GM18909 (cell line): Measurements from ENCODE around the gene GATB.

Source experiments
- ATAC-seq: cut with Tn5 transposase; IDR thresholded peaks from one replicate; pipeline ENCODE4 v1.9.1; 2021; ENCODE audit warnings: mild to moderate bottlenecking; ENCODE audit not compliant: unreplicated experiment, poor library complexity

GATB gene

DNA sequence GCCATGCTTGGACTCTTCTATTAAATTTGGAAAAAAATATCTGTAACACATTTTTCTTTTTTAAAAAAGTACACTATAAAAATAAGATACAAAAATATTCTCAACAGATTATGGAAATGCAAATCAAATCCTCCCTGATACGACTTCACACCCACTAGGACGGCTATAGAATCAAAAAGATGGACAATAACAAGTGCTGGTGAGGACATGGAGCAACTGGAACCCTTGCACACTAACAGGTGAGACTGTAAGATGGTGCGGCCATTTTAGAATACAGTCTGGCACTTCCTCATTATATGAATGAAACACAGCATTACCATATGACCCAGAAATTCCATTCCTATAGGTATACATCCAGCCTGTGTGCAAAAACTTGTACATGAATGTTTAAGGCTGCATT, 83.6 kb downstream of the GATB start:
- no peak for ATAC-seq

DNA sequence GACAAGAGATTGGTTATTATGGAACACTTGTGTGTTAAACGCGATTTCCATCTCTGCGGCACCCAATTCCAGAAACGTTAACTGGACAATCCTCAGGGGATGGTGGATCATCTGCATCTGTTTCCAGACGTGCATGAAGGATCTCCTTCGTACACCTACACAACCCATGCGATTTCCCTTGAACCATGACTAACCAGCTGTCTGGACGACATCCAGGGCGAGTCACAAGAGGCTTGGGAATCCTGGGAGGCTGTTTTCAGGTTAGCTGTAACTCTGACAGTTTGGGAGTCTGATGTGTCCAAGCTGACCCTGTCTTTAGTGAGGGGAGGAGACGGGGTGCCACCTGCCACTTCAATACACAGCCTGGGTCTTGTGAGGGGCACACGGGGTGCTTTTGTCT, 84.5 kb downstream of the GATB start:
- ATAC-seq, result no peak

DNA sequence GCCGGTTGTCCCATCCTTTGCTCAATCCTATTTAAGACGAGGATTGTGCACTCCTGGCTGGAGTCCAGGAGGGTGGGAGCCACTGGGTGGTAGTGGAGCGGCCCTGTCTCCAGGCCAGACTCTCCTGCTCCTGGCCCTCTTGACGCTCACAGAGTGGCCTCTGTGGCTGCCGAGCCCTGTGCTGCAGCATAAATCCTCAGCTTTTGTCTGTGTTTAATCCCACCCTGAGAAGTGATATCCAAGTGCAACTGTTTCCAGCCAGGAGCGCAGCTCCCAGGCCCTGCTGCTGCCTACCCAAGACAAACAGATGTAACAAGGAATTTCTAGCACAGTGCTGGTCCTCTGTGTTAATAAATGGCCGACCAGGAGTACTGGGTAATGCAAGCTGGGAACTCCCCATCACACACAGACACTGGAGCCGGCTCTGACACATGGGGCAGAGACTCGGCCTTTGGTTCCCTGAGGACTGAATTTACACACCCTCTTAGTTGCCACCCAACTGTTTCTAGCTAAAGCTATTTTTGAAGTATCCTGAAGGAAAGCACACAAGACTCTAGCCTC, 85.3 kb downstream of the GATB start:
- ATAC-seq, result no peak

DNA sequence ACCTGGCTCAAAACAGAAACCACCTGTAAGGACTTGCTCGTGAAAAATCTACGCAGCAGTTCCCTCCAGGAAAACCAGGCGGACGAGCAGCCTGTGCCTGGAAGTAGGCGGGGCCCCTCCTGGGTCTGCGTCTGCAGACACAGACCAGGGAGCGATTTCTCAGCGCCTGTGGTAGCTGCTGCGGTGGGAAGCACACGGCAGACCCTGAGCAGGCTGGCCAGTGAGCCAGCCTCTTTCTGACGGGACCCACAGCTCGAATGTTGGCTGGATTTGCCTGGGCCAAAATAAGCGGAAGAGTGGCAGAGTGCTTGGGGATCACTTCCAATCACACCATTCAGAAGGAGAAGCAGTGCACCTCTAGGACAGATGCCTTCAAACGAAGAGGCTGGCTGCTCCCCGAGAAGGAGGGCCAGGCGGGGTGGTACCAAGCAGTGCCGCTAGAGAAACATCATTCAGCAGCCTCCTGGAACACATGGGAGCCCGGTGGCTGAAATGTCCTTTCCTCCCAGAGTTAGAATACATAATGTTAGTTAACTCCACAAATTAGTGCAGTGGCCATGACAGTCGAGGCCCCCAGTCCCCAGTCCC, 85.9 kb downstream of the GATB start:
- ATAC-seq, result no peak

DNA sequence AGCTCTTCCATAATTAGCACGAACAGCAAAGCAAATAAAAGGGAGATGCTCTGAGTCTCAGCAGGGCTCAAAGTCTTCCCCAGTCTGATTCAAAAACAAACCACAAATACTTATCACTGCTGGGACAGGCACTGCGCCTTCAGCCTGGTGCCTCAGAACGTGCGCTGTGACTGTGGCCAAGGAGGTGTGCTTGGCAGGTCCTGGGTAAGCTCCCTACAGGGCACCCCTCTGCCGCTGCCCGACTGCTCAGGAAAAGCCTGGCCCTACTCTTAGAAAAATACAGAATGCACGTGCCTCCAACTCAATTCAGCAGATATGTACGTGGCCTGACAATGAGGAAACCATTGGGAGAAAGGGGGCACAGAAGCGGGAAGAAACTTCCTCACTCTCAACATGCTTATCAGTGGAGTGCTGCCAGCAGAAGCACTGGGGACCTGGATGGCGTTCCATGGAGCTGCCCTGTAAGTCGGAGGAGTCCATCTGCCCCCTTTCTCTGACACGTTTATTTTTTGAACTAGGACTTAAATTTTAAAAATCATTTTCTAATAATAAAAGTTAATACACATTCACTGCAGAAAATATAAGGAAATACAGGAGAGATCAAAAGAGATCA, 86.8 kb downstream of the GATB start:
- ATAC-seq, result no peak

DNA sequence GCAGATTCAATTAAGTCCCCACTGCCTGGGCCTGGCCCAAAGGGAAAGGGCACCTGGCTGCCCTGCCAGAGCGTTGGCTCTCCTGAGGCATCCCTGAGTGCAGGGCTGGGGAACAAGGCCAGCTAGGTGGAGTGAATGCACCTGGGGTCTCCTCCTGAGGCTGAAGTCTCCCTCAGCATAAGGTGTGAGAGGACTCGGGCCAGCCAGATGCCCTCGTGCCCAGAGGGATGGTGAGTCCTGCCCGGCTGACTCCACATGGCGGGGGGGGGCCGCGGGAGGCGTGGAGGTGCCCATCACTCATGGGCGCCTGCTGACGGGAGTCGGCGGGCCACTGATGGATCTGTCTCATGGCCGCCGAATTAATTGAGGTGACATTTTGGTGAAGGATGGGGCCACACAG, 87.8 kb downstream of the GATB start:
- ATAC-seq, result no peak

DNA sequence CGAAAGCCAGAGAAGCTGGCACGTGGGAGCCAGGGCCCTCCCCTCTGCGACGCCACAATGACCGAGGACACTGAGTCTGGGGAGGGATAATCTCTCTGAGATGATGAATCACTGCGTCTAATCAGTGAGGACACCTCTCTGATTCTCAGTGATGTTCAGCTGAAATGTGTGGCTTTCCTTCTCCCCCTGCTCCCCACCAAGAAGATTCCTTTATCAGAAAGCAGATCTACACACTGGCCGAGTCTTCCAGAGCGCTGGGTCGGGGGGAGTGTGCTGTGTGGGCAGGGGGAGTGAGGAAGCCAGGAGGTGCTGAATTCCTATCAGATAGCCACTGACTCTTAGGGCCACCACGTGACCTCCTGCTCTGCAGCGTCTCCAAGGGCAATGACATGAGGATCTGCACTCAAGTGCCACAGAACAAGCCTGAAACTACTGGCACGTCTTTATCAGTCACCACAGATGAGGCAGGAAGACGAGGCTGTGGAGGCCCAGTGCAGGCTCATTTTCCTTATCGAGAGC, 89.2 kb downstream of the GATB start:
- ATAC-seq, result no peak

DNA sequence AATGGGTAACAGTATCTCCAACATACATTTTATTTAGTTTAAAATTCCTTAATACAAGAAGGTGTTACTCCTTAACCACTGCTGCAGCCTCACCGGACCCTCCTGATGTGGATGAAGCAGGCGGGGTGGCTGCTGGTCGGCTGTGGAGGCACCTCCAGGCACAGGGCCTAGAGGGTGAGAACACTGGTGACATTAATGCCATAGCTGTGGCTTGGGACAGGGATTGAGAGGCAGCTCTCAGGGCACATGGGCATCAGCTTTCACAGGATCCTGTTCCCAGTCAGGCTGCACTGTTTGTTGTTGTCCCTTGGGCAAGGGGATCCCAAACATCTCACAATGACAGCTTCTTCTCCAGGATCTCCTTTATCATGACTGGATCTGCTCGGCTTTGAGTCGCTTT, 90.0 kb downstream of the GATB start:
- no peak for ATAC-seq

DNA sequence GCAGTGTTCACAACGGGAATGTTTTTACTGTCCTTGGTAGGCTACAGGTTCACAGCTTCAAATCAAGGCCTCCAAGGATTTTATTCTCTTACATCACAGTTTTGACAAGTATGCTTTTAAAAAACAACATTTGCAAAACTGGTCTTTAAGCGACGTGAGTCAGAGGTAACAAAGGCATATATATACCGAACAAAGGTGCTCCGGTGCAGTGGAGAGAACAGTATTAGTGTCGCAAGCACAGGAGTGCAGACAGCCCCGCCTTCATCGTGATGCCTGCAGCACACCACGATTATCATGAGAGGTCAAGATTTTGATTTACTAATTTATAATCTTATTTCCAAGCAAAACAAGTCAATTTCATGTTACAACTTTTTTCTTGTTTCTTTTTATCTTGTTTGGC, 90.8 kb downstream of the GATB start:
- ATAC-seq, result no peak

DNA sequence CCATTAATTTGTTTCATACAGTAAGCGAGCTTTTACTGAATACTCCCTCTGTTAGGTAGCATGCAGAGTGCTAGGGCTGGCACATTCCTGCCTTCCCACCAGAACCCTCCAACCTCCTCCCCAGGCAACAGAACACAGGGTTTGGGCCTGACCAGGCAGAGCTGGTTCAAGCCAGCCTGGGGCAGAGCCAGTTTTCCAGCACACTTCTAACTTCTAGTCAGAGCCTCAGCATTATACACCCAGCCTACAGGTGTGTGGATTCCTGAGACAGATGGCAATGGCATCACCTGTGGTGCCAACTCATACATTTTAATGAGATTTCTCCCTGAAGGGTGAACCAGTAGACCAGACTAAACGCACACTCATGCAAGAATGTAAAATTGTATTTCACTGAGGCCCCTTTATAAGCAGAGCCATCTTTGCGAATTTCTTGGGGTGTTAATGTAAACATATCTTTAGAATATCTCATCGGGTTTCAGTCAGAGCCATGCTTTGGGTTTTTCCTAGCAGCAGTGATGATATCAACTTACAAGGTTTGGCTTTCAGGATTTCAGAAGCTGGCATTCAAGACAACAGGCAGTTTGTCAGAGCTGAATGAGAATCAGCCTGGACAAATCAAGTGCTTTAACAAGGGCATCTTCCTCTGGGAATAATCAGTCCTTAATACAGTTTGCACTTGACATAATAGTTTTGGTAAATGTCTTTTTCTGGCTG, 92.0 kb downstream of the GATB start:
- ATAC-seq, result no peak

DNA sequence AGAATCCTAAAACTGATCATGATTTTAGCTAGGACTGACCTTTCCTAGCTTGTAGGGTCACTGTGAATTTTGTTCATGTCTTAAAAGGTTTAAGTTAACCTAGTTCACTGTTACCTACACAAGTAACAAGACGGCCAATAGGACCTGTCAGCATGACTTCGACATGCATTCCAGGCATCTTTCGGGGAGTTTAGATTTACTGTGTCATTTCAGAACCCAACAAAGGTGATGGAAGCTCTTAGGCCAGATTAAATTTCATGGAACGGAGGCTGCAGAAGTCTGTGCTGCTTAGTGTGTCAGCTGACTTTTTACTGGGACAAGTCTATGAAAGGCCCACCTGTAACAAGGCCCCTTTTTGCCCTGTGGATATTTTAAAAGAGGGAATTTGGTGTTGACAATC, 93.1 kb downstream of the GATB start:
- no peak for ATAC-seq

DNA sequence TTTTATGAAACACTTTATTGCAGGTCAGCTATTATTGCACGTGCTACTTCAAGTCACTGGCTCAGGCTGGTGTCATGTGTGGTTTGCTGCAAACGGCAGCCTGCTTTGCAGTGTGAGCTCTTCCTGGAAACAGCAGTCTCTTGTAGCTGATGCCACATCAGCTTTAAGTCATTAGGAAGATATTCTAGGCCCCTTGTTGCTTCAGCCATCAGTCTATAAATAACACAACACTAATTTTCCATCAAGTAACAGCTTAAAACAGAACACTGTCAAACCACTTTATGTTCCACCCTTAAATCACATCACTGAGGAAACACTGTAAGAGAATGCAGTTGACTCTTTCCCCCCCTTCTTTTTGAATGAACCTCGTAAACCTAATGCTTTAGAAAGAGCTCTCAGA, 93.8 kb downstream of the GATB start:
- ATAC-seq, result no peak

DNA sequence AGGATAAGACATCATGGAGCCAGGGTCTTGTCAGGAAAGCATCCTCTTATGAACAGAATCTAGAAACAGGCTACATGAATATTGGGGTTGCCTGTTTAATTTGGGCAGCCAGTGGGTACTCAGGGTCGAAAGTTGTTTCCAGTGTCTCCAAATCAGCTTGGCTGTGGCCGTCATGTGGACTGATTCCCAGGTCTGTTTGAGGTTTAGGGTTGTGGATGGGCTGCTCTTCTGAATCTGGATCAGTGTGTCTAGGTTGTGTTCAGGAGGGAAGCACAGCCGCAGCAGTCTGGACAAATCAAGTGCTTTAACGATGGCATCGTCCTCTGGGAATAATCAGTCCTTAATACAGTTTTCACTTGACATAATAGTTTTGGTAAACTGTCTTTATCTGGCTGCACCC, 94.3 kb downstream of the GATB start:
- no peak for ATAC-seq

DNA sequence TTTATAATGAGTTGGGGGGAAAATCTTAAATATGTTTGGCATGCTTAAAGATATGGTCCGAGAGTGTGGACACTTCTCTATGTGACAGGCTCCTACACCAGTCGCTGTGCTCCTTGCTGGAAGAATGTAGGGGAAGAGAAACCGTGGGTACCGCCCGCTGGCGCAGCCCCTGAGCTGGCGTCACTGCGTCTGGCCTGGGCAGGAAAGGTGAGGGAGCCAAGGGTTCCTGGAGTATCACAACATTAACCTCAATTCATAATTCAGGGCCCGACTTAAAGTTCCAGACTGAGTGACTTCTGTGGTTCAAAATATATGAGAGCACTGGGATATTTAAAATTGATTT, 95.1 kb downstream of the GATB start:
- ATAC-seq, result no peak

DNA sequence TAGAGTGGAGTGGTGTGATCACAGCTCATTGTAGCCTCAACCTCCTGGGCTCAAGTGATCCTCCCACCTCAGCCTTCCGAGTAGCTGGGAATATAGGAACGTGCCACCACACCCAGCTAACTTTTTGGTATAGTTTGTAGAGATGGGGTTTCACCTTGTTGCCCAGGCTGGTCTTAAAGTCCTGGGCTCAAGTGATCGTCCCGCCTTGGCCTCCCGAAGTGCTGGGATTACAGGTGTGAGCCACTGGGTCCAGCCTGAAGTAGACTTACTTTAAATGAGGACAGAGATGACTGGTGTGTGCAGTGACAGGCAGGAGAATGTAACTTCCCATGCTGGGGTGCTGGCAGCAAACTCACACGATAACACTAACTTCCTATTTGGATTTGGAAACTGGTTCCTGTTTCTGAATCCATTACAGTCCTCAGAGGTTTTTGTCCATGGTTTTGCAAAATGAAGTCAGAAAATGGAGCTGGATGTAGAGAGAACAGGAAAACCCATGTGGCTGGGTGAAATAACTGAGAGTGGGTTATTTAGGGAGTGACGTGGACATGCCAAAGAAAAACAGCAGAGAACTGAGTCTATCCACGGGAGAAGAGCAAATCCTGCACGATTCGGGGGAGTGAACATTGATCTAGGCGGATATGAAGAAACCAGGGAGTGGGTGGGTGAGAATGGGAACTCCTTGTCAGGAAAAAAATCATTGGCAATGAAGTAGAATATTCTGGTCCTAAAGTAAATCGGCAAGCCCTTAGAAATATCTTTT, 95.6 kb downstream of the GATB start:
- ATAC-seq, result no peak

DNA sequence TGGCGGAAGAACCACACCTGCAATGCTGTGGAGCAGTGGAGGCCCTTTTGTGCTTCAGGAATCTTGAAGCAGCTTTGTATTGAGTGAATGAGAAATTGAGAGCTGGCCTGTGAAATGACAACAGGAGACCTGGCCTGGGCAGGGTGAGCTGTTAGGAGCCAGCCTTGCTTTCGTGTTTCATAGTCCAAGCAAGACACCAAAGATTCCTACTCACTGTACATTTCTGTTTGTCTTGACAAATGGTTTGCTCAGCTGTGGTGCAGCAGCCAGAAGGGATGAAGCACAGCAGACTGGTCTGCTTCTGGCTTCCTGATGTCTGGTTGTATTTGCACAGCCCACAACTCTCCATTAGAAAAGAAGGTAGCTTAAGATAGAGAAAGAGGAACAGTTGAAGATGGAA, 96.5 kb downstream of the GATB start:
- no peak for ATAC-seq

DNA sequence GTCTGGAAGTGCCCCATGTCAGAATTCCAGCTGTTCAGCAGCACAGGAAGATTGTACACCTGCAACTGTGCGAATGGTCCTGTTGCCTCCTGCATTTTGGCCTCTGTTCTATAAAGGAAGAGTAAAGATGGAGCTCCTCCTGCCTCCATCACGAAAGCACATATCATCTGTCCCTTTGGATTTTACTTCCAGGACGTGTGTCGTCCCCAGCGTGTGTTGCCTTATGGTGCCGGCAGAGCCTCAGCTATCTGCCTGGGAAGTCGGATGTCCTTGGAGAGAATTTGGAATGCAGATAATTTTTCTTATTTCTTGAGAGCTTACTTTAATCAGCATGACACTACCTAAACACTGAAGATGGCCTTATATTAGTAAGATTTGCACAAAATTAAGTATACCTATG, 97.7 kb downstream of the GATB start:
- no peak for ATAC-seq

DNA sequence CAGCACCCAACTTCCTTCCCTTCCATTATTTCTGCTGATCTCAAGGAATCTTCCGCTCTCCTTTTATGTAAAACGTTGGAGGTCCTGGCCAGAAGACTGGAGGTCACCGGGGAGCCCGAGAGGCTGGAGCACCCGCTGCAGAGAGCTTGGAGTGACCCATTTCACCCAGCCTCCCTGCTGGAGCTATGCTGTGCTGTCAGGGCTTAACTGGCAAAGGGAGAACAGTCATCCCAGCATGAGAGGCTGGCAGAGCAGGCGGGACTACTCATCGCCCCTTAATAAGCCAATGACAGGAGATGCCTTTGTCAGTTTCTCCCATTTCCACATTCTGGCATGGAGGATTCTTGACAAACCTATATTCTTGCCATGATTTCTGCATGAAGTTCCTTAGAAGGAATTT, 98.9 kb downstream of the GATB start:
- no peak for ATAC-seq

DNA sequence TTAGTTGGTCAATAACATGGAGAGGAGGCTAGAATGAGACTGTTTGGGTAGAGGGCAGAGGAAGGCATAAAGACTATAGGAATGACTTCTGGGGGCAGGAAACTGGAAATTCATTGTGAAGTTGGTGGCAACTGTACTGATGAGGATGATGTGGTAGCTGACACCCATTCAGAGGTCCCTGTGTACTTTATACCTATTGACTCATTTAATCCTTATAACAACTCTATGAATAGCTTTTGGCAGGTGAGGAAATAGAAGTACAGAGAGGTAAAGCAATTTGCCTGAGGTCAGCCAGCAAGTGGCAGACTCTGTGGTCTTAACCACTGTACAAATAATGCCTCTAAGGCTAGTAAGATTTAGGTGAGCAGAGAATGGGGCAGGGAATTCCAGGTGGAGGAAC, 100.1 kb downstream of the GATB start:
- ATAC-seq, result no peak

DNA sequence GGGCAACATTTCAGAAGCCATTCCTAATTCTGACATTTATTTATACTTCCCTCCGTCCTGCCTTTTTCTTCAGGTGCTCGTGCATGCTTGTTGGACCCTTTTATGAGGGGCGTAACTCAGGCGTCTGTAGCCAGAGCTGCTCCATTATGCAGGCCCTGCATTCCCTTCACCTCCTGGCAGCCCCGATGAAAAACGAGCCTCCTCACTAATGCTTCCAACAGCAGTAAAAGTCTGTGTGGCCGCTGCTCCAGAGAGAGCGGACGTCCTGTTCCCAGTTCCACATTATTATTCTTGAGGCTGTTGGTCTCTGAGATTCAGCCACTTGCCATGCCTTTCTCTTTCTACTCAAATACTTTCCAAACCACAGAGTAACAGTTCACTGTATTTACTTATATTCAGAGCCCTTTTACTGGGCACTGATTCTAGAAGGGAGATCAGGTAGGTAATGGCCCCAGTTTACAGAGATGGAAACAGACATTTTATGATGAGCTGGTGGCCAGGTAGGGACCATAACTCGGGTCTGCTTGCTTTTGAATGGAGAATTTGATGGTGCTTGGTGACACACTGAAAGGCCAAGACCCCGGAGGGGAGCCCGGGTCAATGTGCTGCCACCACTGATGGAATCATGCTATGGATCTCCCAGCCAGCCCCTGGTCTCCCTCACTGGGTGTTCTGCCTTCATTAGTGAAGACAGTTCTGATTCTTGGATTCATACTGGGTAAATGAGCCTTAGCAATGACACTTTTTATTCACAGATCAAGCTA, 101.0 kb downstream of the GATB start:
- no peak for ATAC-seq
